Endothelial cell of umbilical vein (primary cell): ENCODE measurements around the gene RHCG. TPM values are rescaled to one million over a fixed set of nuclear protein-coding genes. Genes with fewer than 3 reads are reported as not detected.

ENCODE experiments used
- BruUV-seq: library from RNA; stranded (reverse); fragments of 400-500 nt; replicated peaks from 2 replicates; lab custom pipeline; 2021; lab: Mats Ljungman, UMichigan
- CTCF ChIA-PET: fragments of 300-600, 350-600 bp; sonication (Branson Sonifier 250); formaldehyde crosslinking; loops from one replicate; lab custom pipeline; 2021; ENCODE audit warnings: antibody characterized with exemption, inconsistent platforms; lab: Charles Lee
- POLR2A ChIA-PET: fragments of 300-600, 350-600 bp; sonication (Branson Sonifier 250); formaldehyde crosslinking; loops from one replicate; lab custom pipeline; 2021; ENCODE audit warnings: antibody characterized with exemption, inconsistent platforms; lab: Charles Lee
- DNase-seq: peaks from one replicate; pipeline ENCODE4 v3.0.0-alpha.2; 2011; ENCODE audit warnings: low read depth, low spot score
- FAIRE-seq: peaks from 2 replicates; lab custom pipeline; 2011; peaks lifted over from hg19 to GRCh38; lab: Jason Lieb, UNC
- H2AFZ ChIP-seq: 2 replicates; pipeline ENCODE4 v1.6.0; 2012; ENCODE audit warnings: low read depth, low read length, control low read depth, inconsistent platforms
- H3K27ac ChIP-seq: 2 replicates; pipeline ENCODE4 v1.5.1; 2011; ENCODE audit warnings: low read depth, mild to moderate bottlenecking, control low read depth, low read length, moderate library complexity; ENCODE audit not compliant: insufficient read depth
- H3K27me3 ChIP-seq, 2 experiments: 2 replicates each; pipeline versions ENCODE4 v1.6.0 to v1.6.1; 2011; ENCODE audit warnings: low read length in 2 of 2, mixed read lengths in 1 of 2; ENCODE audit not compliant: control insufficient read depth in 2 of 2, insufficient read depth in 2 of 2
- H3K36me3 ChIP-seq, 2 experiments: 2 replicates in 1 of 2; 3 replicates in 1 of 2; pipeline ENCODE4 v1.5.1; 2011; ENCODE audit warnings: low read length in 2 of 2, mild to moderate bottlenecking in 1 of 2, moderate library complexity in 1 of 2; ENCODE audit not compliant: control insufficient read depth in 2 of 2, insufficient read depth in 2 of 2; ENCODE audit errors: extremely low read depth in 1 of 2
- H3K4me1 ChIP-seq: 3 replicates; pipeline ENCODE4 v1.5.1; 2011; ENCODE audit warnings: mild to moderate bottlenecking, low read length; ENCODE audit not compliant: control insufficient read depth, insufficient read depth; ENCODE audit errors: extremely low read depth
- H3K4me2 ChIP-seq: 2 replicates; pipeline ENCODE4 v1.6.1; 2011; ENCODE audit warnings: low read length, control low read depth, mixed read lengths; ENCODE audit not compliant: insufficient read depth
- H3K4me3 ChIP-seq, 3 experiments: fragments of 200-600 bp in 1 of 3; sonication (generic), shearing (Covaris generic) in 1 of 3; replicated peaks in 1 of 3; 2 replicates each; pipeline ENCODE4 v1.5.1; 2011 to 2016; ENCODE audit warnings: control low read depth in 3 of 3, low read length in 3 of 3, mild to moderate bottlenecking in 2 of 3, inconsistent platforms in 1 of 3, low read depth in 1 of 3, moderate library complexity in 1 of 3; ENCODE audit not compliant: insufficient read depth in 1 of 3
- H3K79me2 ChIP-seq: 2 replicates; pipeline ENCODE4 v1.6.0; 2012; ENCODE audit warnings: low read length, inconsistent platforms; ENCODE audit not compliant: control insufficient read depth, insufficient read depth
- H3K9ac ChIP-seq: replicated peaks from 2 replicates; pipeline ENCODE3; 2011; ENCODE audit warnings: low read length, control low read depth; ENCODE audit not compliant: insufficient read depth; ENCODE audit errors: extremely low read depth
- H3K9me1 ChIP-seq: replicated peaks from 3 replicates; pipeline ENCODE4 v1.6.0; 2011; ENCODE audit warnings: mild to moderate bottlenecking, low read length; ENCODE audit not compliant: control insufficient read depth, insufficient read depth; ENCODE audit errors: extremely low read depth
- H3K9me3 ChIP-seq: replicated peaks from 2 replicates; pipeline ENCODE4 v1.5.1; 2012; ENCODE audit warnings: low read length, inconsistent platforms; ENCODE audit not compliant: control insufficient read depth, insufficient read depth
- H4K20me1 ChIP-seq: replicated peaks from 2 replicates; pipeline ENCODE3; 2011; ENCODE audit warnings: mild to moderate bottlenecking, low read length; ENCODE audit not compliant: control insufficient read depth, insufficient read depth; ENCODE audit errors: extremely low read depth
- EZH2 ChIP-seq: IDR thresholded peaks from 2 replicates; pipeline ENCODE4 v1.6.1; 2012; ENCODE audit warnings: borderline replicate concordance, low read depth, mild to moderate bottlenecking, moderate library complexity, low read length, inconsistent platforms; ENCODE audit not compliant: severe bottlenecking
- FOS ChIP-seq: IDR thresholded peaks from 2 replicates; pipeline ENCODE4 v1.6.1; 2011; ENCODE audit warnings: mild to moderate bottlenecking, low read length, moderate library complexity, borderline replicate concordance; ENCODE audit not compliant: insufficient read depth
- GATA2 ChIP-seq: IDR thresholded peaks from 2 replicates; pipeline ENCODE4 v1.7.0; 2011; ENCODE audit warnings: low read depth, mild to moderate bottlenecking, moderate library complexity, mixed read lengths, low read length; ENCODE audit not compliant: insufficient read length, insufficient read depth
- JUN ChIP-seq: IDR thresholded peaks from 2 replicates; pipeline ENCODE4 v1.6.1; 2011; ENCODE audit warnings: borderline replicate concordance, low read depth; ENCODE audit not compliant: insufficient read length, insufficient read depth
- MYC ChIP-seq: IDR thresholded peaks from one replicate; pipeline ENCODE4 v1.6.1; 2011; ENCODE audit warnings: mild to moderate bottlenecking, low read depth, low read length
- POLR2A ChIP-seq: IDR thresholded peaks from 2 replicates; pipeline ENCODE4 v1.6.1; 2012; ENCODE audit warnings: low read depth, mild to moderate bottlenecking, control low read depth, low read length
- POLR2AphosphoS5 ChIP-seq: IDR thresholded peaks from 2 replicates; pipeline ENCODE4 v1.6.1; 2012; ENCODE audit warnings: low read depth, mild to moderate bottlenecking, control low read depth, low read length, moderate library complexity; ENCODE audit not compliant: insufficient read depth
- dilution Hi-C: fragments of 300-500 bp; cut with MboI; formaldehyde crosslinking; loops from one replicate; pipeline ENCODE4 v1.15.0; 2019; ENCODE audit warnings: low sequenced_read_pairs; ENCODE audit not compliant: extremely low pct_ligation_motif_present
- intact Hi-C: fragments of 100-400 bp; cut with micrococcal nuclease; formaldehyde crosslinking; loops from one replicate; pipeline ENCODE4 v1.10.0; 2022
- polyA plus RNA-seq, 4 experiments: library from polyadenylated mRNA; depleted of rRNA in 3 of 4; stranded (reverse) in 3 of 4; unstranded in 1 of 4; fragments of >200 nt; gene quantifications; 2 replicates each; pipeline versions ENCODE4 v1.2.1 to v1.2.3, GENCODE V29; 2011 to 2012; ENCODE audit warnings: missing spikeins in 1 of 4
- total RNA-seq: library from RNA; stranded (reverse); gene quantifications from 2 replicates; pipeline ENCODE4 v1.2.3, GENCODE V29; 2021
- TF ChIP-seq, protein P1 (sequence below): IDR thresholded peaks from 2 replicates; pipeline ENCODE4 v1.6.1; 2011; ENCODE audit not compliant: insufficient read depth, insufficient read length
- TF ChIP-seq, protein P2 (sequence below), 2 donors: IDR thresholded peaks; 1 replicate in 1 of 2; 2 replicates in 1 of 2; pipeline ENCODE4 v1.5.1; 2011; ENCODE audit warnings: low read length in 2 of 2, mild to moderate bottlenecking in 2 of 2, moderate library complexity in 2 of 2, control low read depth in 1 of 2, inconsistent platforms in 1 of 2, low read depth in 1 of 2; ENCODE audit not compliant: insufficient read depth in 1 of 2; ENCODE audit errors: extremely low read depth in 1 of 2

RHCG gene
- total and polyA plus RNA-seq, 2 donors (not counting 3 experiments of a cell fraction or from before 2014, with no cell fraction given) = not detected

DNA sequence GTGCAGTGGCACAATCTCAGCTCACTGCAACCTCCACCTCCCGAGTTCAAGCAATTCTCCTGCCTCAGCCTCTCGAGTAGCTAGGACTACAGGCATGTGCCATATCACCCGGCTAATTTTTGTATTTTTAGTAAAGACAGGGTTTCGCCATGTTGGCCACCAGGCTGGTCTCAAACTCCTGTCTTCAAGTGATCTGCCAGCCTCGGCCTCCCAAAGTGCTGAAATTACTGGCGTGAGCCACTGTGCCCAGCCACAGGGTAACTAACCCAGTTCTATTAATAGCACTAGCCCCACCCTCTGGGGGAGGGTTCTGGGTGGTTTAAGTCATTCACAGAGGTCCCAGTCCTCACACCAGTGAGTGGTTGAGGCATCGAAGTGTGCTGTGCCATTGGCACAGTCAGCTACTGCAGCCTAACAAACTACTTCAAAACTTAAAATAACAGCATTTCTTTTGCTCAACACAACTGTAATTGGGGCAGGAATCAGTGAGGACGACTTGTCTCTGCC is 44.0 kb downstream of the RHCG start:
- FAIRE-seq (no peak), DNase-seq (no peak)
- no TSS peak for BruUV-seq
- intact Hi-C loops = no loop called here
- Histone ChIP-seq H3K4me1 (no peaks in the 10 kb centered on the region), H3K9me1 (no peaks in the 10 kb centered on the region), H3K9ac (no peak overlapping the region), H3K27me3 (peaks cover 13 to 21% of the 10 kb centered on the region in 2 experiments), H2AFZ (no peak overlapping the region), H4K20me1 (no peaks in the 10 kb centered on the region), H3K9me3 (no peaks in the 10 kb centered on the region), H3K36me3 (no peaks in the 10 kb centered on the region), H3K79me2 (no peaks in the 10 kb centered on the region), H3K27ac (no peak overlapping the region), H3K4me3 (no peak overlapping the region), H3K4me2 (no peak overlapping the region)
- POLR2A ChIA-PET = no interaction called here
- TF ChIP-seq MYC = no peak
- no peak for TF ChIP-seq POLR2AphosphoS5
- TF ChIP-seq GATA2 = no peak
- TF ChIP-seq, protein P1, sequence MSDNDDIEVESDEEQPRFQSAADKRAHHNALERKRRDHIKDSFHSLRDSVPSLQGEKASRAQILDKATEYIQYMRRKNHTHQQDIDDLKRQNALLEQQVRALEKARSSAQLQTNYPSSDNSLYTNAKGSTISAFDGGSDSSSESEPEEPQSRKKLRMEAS = no peak
- no peak for TF ChIP-seq POLR2A
- no peak for TF ChIP-seq EZH2
- TF ChIP-seq, protein P2, sequence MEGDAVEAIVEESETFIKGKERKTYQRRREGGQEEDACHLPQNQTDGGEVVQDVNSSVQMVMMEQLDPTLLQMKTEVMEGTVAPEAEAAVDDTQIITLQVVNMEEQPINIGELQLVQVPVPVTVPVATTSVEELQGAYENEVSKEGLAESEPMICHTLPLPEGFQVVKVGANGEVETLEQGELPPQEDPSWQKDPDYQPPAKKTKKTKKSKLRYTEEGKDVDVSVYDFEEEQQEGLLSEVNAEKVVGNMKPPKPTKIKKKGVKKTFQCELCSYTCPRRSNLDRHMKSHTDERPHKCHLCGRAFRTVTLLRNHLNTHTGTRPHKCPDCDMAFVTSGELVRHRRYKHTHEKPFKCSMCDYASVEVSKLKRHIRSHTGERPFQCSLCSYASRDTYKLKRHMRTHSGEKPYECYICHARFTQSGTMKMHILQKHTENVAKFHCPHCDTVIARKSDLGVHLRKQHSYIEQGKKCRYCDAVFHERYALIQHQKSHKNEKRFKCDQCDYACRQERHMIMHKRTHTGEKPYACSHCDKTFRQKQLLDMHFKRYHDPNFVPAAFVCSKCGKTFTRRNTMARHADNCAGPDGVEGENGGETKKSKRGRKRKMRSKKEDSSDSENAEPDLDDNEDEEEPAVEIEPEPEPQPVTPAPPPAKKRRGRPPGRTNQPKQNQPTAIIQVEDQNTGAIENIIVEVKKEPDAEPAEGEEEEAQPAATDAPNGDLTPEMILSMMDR (IDR thresholded peaks at IDR 0.05; ENCODE audit: extremely low read depth in 1 of 2, insufficient read depth in 1 of 2, low read depth in 1 of 2, low read length in 2 of 2) = no peak
- no peak for TF ChIP-seq FOS
- no peak for TF ChIP-seq JUN
- CTCF ChIA-PET = interaction anchor here (0.5 to 1.2 kb wide), 2 partner anchors 10 to 93 kb away, joined by 3 to 5 read pairs; no protein-coding TSS in a partner anchor
- dilution Hi-C loops = no loop called here
